Stomach (tissue), 9 donors: ENCODE data around the gene CRTC3. TPM values are rescaled to one million over a fixed set of nuclear protein-coding genes. Genes with fewer than 3 reads are reported as not detected.

Experiments used
- DNase-seq, 2 donors: peaks; one replicate each; pipeline versions ENCODE4 v3.0.0 to v3.0.0-alpha.2; 2013 to 2019
- H3K27ac ChIP-seq, 5 donors: fragments of 200-600 bp in 4 of 5; sonication (generic) in 4 of 5; one replicate each; pipeline ENCODE4 v1.5.1; 2013 to 2019; ENCODE audit warnings: mild to moderate bottlenecking in 1 of 5, moderate library complexity in 1 of 5
- H3K27me3 ChIP-seq, 3 donors: fragments of 200-600 bp; sonication (generic); one replicate each; pipeline ENCODE4 v1.5.1; 2017 to 2019; ENCODE audit warnings: mixed run types in 1 of 3
- H3K36me3 ChIP-seq, 4 donors: fragments of 200-600 bp; sonication (generic); 1 replicate in 3 of 4; 2 replicates in 1 of 4; pipeline ENCODE4 v1.5.1; 2016 to 2019
- H3K4me1 ChIP-seq, 4 donors: fragments of 200-600 bp; sonication (generic); one replicate each; pipeline ENCODE4 v1.5.1; 2016 to 2019
- H3K4me3 ChIP-seq, 4 donors: fragments of 200-600 bp; sonication (generic) in 3 of 4; one replicate each; pipeline ENCODE4 v1.5.1; 2016 to 2019; ENCODE audit warnings: mild to moderate bottlenecking in 1 of 4
- H3K9me3 ChIP-seq, 4 donors: fragments of 200-600 bp; sonication (generic); one replicate each; pipeline ENCODE4 v1.5.1; 2016 to 2019
- EP300 ChIP-seq: sonication (generic); formaldehyde crosslinking; IDR thresholded peaks from one replicate; pipeline ENCODE4 v1.6.1; 2017; ENCODE audit warnings: antibody characterized with exemption
- POLR2A ChIP-seq, 4 donors: fragments of 450-650 bp; IDR thresholded peaks; one replicate each; pipeline ENCODE4 v1.6.1; 2016; ENCODE audit warnings: antibody characterized with exemption in 4 of 4, control low read depth in 2 of 4, mild to moderate bottlenecking in 1 of 4, moderate library complexity in 1 of 4
- POLR2AphosphoS5 ChIP-seq, 3 donors: sonication (generic); formaldehyde crosslinking; IDR thresholded peaks; one replicate each; pipeline ENCODE4 v1.6.1; 2016; ENCODE audit warnings: antibody characterized with exemption in 3 of 3
- WGBS, 5 donors: extraction: QIAGEN DNeasy Blood & Tissue Kit in 3 of 5; methylation state at CpG; one replicate each; pipeline versions ENCODE4 v1.1.5 to v1.1.7; 2013 to 2018; 5-methylcytosine and 5-hydroxymethylcytosine counted together
- intact Hi-C: fragments of 100-400 bp; cut with DNase I; formaldehyde crosslinking; loops from one replicate; pipeline ENCODE4 v1.15.1; 2023; ENCODE audit warnings: low total_unique reads
- polyA plus RNA-seq, 3 donors: library from polyadenylated mRNA; stranded (reverse); fragments of 200-250 nt; gene quantifications; one replicate each; pipeline ENCODE4 v1.2.3, GENCODE V29; 2013
- total RNA-seq, 5 donors: library from RNA; depleted of rRNA; stranded (reverse); fragments of >200 nt; gene quantifications; one replicate each; pipeline versions ENCODE4 v1.1.0 to v1.2.3, GENCODE V29; 2014 to 2016
- TF ChIP-seq, protein P1 (sequence below), 7 experiments: fragments of 450-650 bp in 4 of 7; fragments of 200-600 bp in 3 of 7; sonication (generic) in 3 of 7; IDR thresholded peaks; one replicate each; pipeline ENCODE4 v1.5.1; 2016 to 2019; ENCODE audit warnings: antibody characterized with exemption in 7 of 7, control low read depth in 2 of 7, mild to moderate bottlenecking in 1 of 7
- donor health status: healthy with polysubstance abuse.
- donor health status: Bipolar disorder and iron deficiency.
- donor health status: healthy.

Gene CRTC3
- total and polyA plus RNA-seq, 8 donors: 8.2 to 47.7 (median 14.5) TPM

DNA sequence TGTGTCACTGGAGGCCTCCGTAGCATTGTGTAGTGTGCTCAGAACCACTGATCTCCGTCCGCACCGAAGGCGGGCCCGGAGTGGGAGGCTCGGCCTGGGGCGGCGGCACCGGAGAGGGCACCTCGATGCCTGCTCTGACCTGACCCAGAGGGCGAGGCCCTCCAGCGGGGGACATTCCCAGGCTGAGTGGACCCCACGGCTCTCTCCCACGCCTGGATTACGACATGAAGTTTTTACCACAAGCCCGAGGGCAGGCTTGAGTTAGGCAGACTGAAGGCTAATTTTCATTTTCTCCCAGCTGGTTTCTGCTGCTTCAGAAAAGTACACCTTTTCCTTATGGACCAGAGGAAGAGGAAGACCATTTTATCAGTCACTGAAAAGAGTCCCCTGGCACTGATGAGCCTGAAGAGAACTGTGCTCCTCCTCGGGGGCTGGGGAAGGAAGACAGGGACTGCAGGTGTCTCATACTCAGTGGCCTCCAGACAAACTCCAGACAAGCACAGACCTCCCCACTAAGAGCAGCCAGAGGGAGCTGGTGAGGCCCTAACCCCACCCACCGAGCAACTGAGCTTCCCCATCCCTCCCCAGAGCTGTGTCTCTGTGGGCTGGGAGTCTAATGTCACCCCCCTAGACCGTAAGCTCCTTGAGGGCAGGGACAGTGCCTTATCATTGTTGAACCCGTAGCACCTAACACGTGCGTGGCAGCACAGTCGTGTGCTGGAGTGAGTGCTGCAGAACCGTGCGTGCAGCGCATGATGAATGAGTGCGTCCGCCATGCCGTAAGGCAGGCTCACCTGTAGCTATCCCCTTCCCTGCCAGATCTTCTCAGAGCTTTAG is 113.0 kb downstream of the CRTC3 start:
- peaks cover 47 to 74% (median 66%) of the 10 kb centered on the region in 4 donors for H3K36me3 ChIP-seq
- H3K4me3 ChIP-seq: no peak overlapping the region
- no peaks in the 10 kb centered on the region for H3K27me3 ChIP-seq
- H3K9me3 ChIP-seq: no peaks in the 10 kb centered on the region
- intact Hi-C loops: no loop called here
- WGBS, 5 donors: 90 to 95% (median 94%) methylated on average over 13 to 30 of the region's 30 CpGs
- DNase-seq: no peak
- peaks cover 0 to 4% (median under 1%) of the 10 kb centered on the region in 4 donors for H3K4me1 ChIP-seq
- no peak overlapping the region for H3K27ac ChIP-seq
- TF ChIP-seq EP300: no peak
- TF ChIP-seq, protein P1, sequence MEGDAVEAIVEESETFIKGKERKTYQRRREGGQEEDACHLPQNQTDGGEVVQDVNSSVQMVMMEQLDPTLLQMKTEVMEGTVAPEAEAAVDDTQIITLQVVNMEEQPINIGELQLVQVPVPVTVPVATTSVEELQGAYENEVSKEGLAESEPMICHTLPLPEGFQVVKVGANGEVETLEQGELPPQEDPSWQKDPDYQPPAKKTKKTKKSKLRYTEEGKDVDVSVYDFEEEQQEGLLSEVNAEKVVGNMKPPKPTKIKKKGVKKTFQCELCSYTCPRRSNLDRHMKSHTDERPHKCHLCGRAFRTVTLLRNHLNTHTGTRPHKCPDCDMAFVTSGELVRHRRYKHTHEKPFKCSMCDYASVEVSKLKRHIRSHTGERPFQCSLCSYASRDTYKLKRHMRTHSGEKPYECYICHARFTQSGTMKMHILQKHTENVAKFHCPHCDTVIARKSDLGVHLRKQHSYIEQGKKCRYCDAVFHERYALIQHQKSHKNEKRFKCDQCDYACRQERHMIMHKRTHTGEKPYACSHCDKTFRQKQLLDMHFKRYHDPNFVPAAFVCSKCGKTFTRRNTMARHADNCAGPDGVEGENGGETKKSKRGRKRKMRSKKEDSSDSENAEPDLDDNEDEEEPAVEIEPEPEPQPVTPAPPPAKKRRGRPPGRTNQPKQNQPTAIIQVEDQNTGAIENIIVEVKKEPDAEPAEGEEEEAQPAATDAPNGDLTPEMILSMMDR (IDR thresholded peaks at IDR 0.05): no peak

DNA sequence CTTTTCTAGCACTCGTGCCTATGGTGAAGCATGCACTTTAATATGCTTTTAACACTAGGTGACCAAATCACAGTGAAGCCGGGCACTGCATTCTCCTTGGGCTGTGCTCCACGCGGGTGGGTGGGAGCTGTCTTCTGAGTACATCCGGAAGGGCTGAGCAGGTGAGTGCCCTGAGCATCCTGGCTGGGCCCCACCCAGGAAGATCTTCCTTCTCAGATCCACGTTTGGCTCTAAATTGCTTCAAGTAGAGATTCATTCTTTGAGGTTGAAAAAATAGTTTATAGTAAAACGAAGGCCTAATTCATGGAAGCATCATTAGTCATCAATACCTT is 113.5 kb downstream of the CRTC3 start:
- no peak for DNase-seq
- 91 to 97% (median 95%) methylated on average over 7 of the region's 7 CpGs for WGBS, 5 donors
- no peaks in the 10 kb centered on the region for H3K9me3 ChIP-seq
- TF ChIP-seq, protein P1 (IDR thresholded peaks at IDR 0.05): no peak
- TF ChIP-seq POLR2A (IDR thresholded peaks at IDR 0.05) (no peak), POLR2AphosphoS5 (IDR thresholded peaks at IDR 0.05) (no peak), EP300 (no peak)
- no peaks in the 10 kb centered on the region for H3K27me3 ChIP-seq
- no peak overlapping the region for H3K4me3 ChIP-seq
- peaks cover 0 to 9% (median 5%) of the 10 kb centered on the region in 4 donors for H3K4me1 ChIP-seq
- peaks cover 47 to 71% (median 62%) of the 10 kb centered on the region in 4 donors for H3K36me3 ChIP-seq
- no peak overlapping the region for H3K27ac ChIP-seq
- intact Hi-C loops: no loop called here

DNA sequence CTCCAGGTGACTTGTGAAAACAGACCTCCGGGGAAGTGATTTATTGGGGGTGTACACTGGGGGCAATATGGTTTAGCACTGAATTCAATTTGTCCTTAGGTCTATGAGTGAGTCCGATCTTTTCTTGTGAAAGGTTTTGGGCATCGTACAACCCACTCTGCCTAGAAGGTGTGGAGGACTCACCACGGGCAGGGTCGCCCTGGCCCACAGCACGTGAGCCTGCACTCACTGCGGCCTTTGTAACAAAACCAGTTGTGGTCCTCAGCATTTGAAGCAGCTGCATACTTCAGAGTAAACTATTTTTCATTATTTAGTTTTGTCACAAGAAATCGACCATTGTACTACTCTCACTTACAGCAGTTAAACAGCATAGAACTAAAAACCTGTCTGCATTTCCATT is 114.8 kb downstream of the CRTC3 start:
- no peak overlapping the region for H3K27ac ChIP-seq
- H3K27me3 ChIP-seq: no peaks in the 10 kb centered on the region
- WGBS, 5 donors: 84 to 91% (median 88%) methylated on average over 8 of the region's 8 CpGs
- TF ChIP-seq POLR2AphosphoS5 (IDR thresholded peaks at IDR 0.05): no peak
- no peak for TF ChIP-seq POLR2A (IDR thresholded peaks at IDR 0.05)
- TF ChIP-seq, protein P1 (IDR thresholded peaks at IDR 0.05): no peak
- no peak for TF ChIP-seq EP300
- no peak overlapping the region for H3K4me3 ChIP-seq
- H3K36me3 ChIP-seq: peaks cover 37 to 59% (median 50%) of the 10 kb centered on the region in 4 donors
- no peaks in the 10 kb centered on the region for H3K9me3 ChIP-seq
- peaks cover 0 to 22% (median 6%) of the 10 kb centered on the region in 4 donors for H3K4me1 ChIP-seq
- intact Hi-C loops: no loop called here
- DNase-seq: no peak

DNA sequence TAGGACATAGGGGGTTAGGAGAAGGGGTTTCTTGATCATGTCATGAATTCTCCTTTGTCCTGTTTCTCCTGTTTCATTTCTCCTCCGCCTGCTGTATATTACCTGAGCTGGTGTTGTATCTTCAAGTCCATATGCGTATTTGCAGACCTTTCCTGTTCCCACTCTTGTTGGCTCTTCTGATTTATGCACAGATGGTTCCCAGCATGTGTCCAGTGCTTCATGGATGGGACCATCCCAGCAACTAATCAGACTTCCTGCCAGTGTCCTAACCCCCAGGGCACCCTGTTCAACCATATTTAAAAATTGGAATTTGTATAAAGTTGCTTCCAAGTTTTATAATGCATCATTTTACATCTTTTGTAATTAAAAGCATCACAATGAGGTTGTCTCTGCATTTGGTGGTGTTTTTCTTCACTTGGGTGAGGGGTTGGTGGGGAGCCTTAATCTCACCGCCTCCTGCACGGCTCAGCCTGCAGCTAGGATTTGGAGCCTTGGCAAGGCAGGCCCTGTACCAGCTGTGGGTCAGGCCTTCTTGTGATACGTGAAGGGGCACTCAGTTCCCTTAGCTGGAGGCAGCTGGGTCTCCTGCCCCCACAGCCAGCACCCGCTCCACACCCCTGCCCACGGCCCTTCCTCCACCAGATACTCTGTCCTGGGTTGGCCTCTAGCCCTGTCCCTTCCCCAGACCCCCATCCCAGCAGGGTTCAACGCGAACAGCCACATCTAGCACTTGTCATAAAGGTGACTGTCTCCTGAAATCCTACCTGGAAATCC is 115.4 kb downstream of the CRTC3 start:
- Histone ChIP-seq H3K9me3 (no peaks in the 10 kb centered on the region), H3K36me3 (peaks cover 34 to 53% (median 44%) of the 10 kb centered on the region in 4 donors), H3K27me3 (no peaks in the 10 kb centered on the region), H3K4me1 (peaks cover 0 to 22% (median 6%) of the 10 kb centered on the region in 4 donors), H3K4me3 (no peak overlapping the region), H3K27ac (peak overlapping the region in 2 of 5 donors; percentile 26 to 29)
- WGBS, 5 donors: 79 to 90% (median 84%) methylated on average over 9 of the region's 9 CpGs
- TF ChIP-seq, protein P1 (IDR thresholded peaks at IDR 0.05): no peak
- no peak for TF ChIP-seq POLR2A (IDR thresholded peaks at IDR 0.05)
- no peak for TF ChIP-seq POLR2AphosphoS5 (IDR thresholded peaks at IDR 0.05)
- no peak for TF ChIP-seq EP300
- no peak for DNase-seq
- intact Hi-C loops: no loop called here
